ENCODE data around the gene GUCY1B1. TPM values are rescaled to one million over a fixed set of nuclear protein-coding genes. Genes with fewer than 3 reads are reported as not detected.
A peak's percentile ranks its signal among the peaks of the same experiment; 100 is the strongest.

GUCY1B1 gene
- polyA plus RNA-seq, 3 donors: 0.60 to 0.89 (median 0.72) TPM

DNA sequence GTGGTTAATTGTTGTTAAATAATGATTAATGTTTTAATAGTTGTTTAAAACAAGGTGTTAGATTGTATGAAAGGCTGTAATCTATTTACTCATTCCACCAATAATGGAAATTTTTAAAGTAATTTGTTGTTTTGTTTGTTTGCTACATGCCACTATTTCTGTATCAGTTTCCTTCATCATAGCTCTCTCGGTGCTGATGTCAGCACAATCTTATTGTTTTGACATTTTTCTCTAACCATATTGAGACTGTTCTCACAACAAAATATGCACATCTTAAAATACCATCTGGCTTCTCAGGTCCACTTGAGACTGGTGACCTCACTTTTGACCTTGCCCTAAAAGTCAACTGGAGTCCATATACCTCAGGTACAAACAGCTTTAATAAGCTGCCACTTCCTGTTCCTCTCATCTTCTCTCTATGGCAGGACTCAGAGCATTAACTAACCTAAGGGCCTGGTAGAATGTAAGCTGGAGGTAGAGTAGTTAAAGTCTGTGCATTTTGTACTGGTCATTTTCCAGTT is 1.0 kb upstream of the GUCY1B1 start:
- peaks cover 0 to 4% of the 10 kb centered on the region in 2 donors for H3K36me3 Mint-ChIP-seq
- no peak overlapping the region for H3K4me3 ChIP-seq (replicated peaks in 1 of 3; ENCODE audit: low read depth in 2 of 3, low read length in 3 of 3)
- H3K79me2 ChIP-seq (ENCODE audit: insufficient read depth, low read length): no peaks in the 10 kb centered on the region
- H3K27me3 Mint-ChIP-seq (ENCODE audit: low read depth in 3 of 3): peaks cover 6 to 21% (median 14%) of the 10 kb centered on the region in 3 donors
- intact Hi-C loops (cut with micrococcal nuclease): loop anchor here in 1 of 2 donors (10.0 kb wide), 1 partner anchor 83 kb away; no protein-coding TSS in a partner anchor
- H3K9ac ChIP-seq (ENCODE audit: insufficient read depth, low read length, poor library complexity, severe bottlenecking): no peak overlapping the region
- DNase-seq: no peak
- no peak overlapping the region for H2AFZ ChIP-seq (ENCODE audit: insufficient read depth, low read depth, low read length, poor library complexity, severe bottlenecking)
- no peak for TF ChIP-seq CTCF (IDR thresholded peaks at IDR 0.05)
- H3K27ac Mint-ChIP-seq: no peak overlapping the region
- no peaks in the 10 kb centered on the region for H3K9me3 ChIP-seq (replicated peaks in 1 of 2; ENCODE audit: control insufficient read depth in 1 of 2, insufficient read depth in 1 of 2, low read length in 2 of 2)
- peaks cover 10% of the 10 kb centered on the region for H3K4me1 Mint-ChIP-seq
- H3K27me3 ChIP-seq (ENCODE audit: control insufficient read depth in 2 of 2, insufficient read depth in 2 of 2, low read length in 2 of 2): peaks cover 3 to 15% of the 10 kb centered on the region in 2 donors
- H3K4me3 Mint-ChIP-seq: no peak overlapping the region
- peaks cover 13 to 18% of the 10 kb centered on the region in 2 donors for H3K4me1 ChIP-seq (ENCODE audit: control insufficient read depth in 1 of 2, insufficient read depth in 2 of 2, low read length in 2 of 2)
- 100% methylated on average over 1 of the region's 1 CpG for WGBS (ENCODE audit: insufficient coverage)
- no peaks in the 10 kb centered on the region for H3K36me3 ChIP-seq (replicated peaks in 1 of 2; ENCODE audit: control insufficient read depth in 1 of 2, insufficient read depth in 2 of 2, low read length in 2 of 2)
- no peak overlapping the region for H3K4me2 ChIP-seq (replicated peaks; ENCODE audit: extremely low read depth, low read length, poor library complexity, severe bottlenecking)
- H3K9me3 Mint-ChIP-seq: peaks cover 0 to 4% (median 2%) of the 10 kb centered on the region in 7 donors
- no peaks in the 10 kb centered on the region for H4K20me1 ChIP-seq (ENCODE audit: insufficient read depth, low read length)
- H3K27ac ChIP-seq (ENCODE audit: low read depth in 1 of 2, low read length in 2 of 2): no peak overlapping the region

- Histone ChIP-seq H3K9ac (ENCODE audit: insufficient read depth, low read length, poor library complexity, severe bottlenecking) (peak overlapping the region; percentile 62), H3K36me3 (replicated peaks in 1 of 2; ENCODE audit: control insufficient read depth in 1 of 2, insufficient read depth in 2 of 2, low read length in 2 of 2) (no peaks in the 10 kb centered on the region), H3K4me1 (ENCODE audit: control insufficient read depth in 1 of 2, insufficient read depth in 2 of 2, low read length in 2 of 2) (peaks cover 13 to 18% of the 10 kb centered on the region in 2 donors), H2AFZ (ENCODE audit: insufficient read depth, low read depth, low read length, poor library complexity, severe bottlenecking) (peak overlapping the region; percentile 92), H4K20me1 (ENCODE audit: insufficient read depth, low read length) (no peaks in the 10 kb centered on the region), H3K27me3 (ENCODE audit: control insufficient read depth in 2 of 2, insufficient read depth in 2 of 2, low read length in 2 of 2) (peaks cover 3 to 15% of the 10 kb centered on the region in 2 donors), H3K4me3 (replicated peaks in 1 of 3; ENCODE audit: low read depth in 2 of 3, low read length in 3 of 3) (peak overlapping the region; percentile 40 to 82 (median 48)), H3K4me2 (replicated peaks; ENCODE audit: extremely low read depth, low read length, poor library complexity, severe bottlenecking) (peak overlapping the region; percentile 90), H3K79me2 (ENCODE audit: insufficient read depth, low read length) (no peaks in the 10 kb centered on the region), H3K9me3 (replicated peaks in 1 of 2; ENCODE audit: control insufficient read depth in 1 of 2, insufficient read depth in 1 of 2, low read length in 2 of 2) (no peaks in the 10 kb centered on the region), H3K27ac (ENCODE audit: low read depth in 1 of 2, low read length in 2 of 2) (peak overlapping the region in 1 of 2 donors; percentile 9)
- peak overlapping the region; percentile 75 to 86 for H3K4me3 Mint-ChIP-seq
- intact Hi-C loops (cut with micrococcal nuclease): loop anchor here in 1 of 2 donors (10.0 kb wide), 1 partner anchor 85 kb away; no protein-coding TSS in a partner anchor
- peaks cover 13% of the 10 kb centered on the region for H3K4me1 Mint-ChIP-seq
- no peak for TF ChIP-seq CTCF (IDR thresholded peaks at IDR 0.05)
- H3K9me3 Mint-ChIP-seq: peaks cover 0 to 4% (median 2%) of the 10 kb centered on the region in 7 donors
- peak; percentile 1 to 15 (median 1) for DNase-seq
- no peak overlapping the region for H3K27ac Mint-ChIP-seq
- peaks cover 8 to 21% (median 14%) of the 10 kb centered on the region in 3 donors for H3K27me3 Mint-ChIP-seq (ENCODE audit: low read depth in 3 of 3)
- under 1% methylated on average over 72 of the region's 77 CpGs for WGBS (ENCODE audit: insufficient coverage)
- peaks cover 0 to 4% of the 10 kb centered on the region in 2 donors for H3K36me3 Mint-ChIP-seq
Observed at GRCh38 chr4:155759372-155760252, 791 bp downstream of the GUCY1B1 start.

All from CD14-positive monocyte (primary cell).